GM19452 (cell line): ENCODE data around the gene CENPQ.

Source experiments
- ATAC-seq: cut with Tn5 transposase; IDR thresholded peaks from one replicate; pipeline ENCODE4 v1.9.1; 2021; ENCODE audit not compliant: unreplicated experiment

The CENPQ gene

GRCh38 chr6:49499623-49500022 is 36.5 kb downstream of the CENPQ start, which contains the start of gene GLYATL3:
Gene GLYATL3, plus strand, starts transcription at chr6:49499923. Its CDS starts 12,068 bp downstream, at chr6:49511991.
- ATAC-seq: no peak

DNA sequence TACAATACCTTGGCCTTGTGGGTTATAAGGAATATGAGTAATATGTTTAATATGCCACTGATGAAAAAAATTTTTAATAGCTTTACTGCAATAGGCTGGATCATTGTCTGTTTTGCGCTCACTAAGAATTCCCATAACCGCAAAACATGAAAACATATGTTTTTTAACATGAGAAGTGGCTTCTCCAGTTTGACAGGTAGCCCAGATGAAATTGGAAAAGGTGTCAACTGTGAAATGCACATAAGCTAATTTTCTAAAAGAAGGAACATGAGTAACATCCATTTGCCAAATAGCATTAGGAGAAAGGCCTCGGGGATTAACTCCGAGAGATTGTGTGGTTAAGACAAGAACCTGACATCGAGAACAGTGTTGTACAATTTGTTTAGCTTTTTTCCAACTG is 41.5 kb downstream of the CENPQ start:
- no peak for ATAC-seq

GRCh38 chr6:49506569-49507111 is 43.5 kb downstream of the CENPQ start:
- ATAC-seq: no peak

- ATAC-seq: no peak
Observed at GRCh38 chr6:49509342-49509741, 46.2 kb downstream of the CENPQ start.

DNA sequence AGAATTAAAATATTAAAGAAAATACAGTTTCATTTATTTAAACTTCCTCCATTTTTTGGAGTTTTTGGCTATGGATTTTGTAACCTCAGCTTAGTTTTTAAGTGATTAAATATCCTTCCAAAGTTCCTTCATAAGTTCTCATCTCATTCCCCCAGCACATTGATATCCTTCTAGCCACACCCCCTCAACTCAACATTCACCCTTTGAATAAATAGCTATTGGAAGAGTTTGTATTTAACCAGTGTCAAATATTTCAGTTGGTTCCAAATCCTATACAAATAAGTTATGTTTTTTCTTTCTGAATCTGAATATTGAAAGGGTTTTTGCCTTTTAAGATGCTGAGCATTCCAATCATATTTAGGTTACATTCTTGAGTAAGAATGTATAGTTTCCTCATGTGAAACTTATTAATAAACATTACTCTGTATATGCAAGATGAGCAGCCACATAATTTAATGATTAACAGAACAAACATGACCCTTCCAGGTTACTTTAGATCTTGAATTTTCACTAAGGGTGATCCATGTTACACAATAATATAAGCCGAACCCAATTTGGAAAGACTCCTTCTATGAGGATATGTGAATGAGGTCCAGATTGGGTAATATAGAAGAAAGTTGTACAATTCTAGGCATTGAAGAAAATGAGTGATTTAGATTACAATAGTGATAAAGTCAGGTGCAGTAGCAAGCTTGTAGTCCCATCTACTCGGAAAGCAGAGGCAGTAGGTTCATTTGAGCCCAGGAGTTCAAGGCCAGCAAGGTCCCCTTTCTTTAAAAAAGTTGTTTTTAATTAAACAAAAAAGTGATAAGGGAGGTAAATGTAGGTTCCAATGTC is 50.2 kb downstream of the CENPQ start:
- ATAC-seq: no peak

- ATAC-seq: no peak
Observed at GRCh38 chr6:49514571-49515484, 51.7 kb downstream of the CENPQ start.

- no peak for ATAC-seq
Observed at GRCh38 chr6:49515485-49516146, 52.4 kb downstream of the CENPQ start.

DNA sequence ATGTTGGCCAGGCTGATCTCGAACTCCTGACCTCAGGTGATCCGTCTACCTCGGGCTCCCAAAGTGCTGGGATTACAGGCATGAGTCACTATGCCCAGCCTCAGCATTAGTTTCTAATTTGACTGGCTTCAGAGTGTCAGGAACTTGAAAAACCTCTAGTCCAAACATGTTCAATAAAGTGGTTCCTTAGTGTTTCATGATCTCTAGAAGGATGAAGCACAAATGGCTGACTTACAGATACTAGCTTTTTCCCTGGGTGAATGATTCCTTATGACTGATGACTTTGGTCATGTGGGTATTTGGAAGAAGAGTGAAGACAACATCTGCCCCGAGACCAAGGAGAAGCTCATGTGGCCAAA is 53.0 kb downstream of the CENPQ start:
- ATAC-seq: no peak

DNA sequence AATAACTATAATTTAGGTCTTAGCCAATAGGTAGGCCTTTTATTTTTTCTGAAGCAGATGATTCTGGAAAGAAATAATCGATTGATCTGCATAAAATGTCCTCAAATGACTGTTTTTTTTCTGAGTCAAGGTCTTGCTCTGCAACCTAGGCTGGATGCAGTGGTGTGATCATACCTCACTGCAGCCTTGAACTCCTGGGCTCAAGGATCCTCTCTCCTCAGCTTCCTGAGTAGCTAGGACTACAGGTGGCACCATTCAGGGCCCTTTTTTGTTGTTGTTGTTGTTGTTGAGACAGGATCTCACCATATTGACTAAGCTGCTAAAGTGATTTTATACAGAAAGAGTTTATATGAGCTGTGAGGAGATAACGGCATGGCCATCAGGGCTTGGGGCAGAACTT is 54.7 kb downstream of the CENPQ start:
- ATAC-seq: no peak

GRCh38 chr6:49519660-49520059 is 56.5 kb downstream of the CENPQ start:
- no peak for ATAC-seq

GRCh38 chr6:49522710-49523593 is 59.8 kb downstream of the CENPQ start:
- ATAC-seq: no peak

DNA sequence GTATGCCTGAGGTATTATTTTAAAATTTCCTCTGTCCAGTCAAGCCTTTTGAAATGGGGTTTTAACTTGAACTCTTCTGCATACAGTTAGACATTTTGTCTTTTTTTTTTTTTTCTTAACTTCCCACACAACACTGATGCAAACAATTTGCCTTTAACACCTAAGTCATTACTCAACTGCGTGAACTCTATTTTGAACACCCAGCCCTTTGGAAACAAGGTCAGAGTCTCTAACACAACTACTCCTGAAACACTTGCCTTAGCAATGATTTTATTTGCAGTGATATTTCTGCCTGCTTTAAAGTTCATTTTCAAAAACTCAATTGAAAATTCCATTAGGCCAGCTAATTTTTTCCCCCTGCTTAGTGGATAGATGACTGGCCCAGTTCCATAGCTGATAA is 60.7 kb downstream of the CENPQ start:
- ATAC-seq: no peak

DNA sequence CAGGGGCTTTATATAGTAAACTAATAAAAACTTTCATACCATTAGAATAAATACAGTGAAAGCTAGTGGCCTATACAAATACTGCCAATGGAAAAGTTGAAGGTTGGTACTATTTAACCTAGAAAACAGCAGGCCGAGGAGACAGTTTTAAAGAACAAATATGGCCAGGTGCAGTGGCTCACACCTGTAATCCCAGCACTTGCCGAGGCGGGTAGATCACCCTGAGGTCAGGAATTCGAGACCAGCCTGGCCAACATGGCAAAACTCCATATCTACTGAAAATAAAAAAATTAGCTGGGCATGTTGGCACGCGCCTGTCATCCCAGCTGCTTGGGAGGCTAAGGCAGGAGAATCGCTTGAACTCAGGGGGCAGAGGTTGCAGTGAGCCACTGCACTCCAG is 61.4 kb downstream of the CENPQ start:
- no peak for ATAC-seq

DNA sequence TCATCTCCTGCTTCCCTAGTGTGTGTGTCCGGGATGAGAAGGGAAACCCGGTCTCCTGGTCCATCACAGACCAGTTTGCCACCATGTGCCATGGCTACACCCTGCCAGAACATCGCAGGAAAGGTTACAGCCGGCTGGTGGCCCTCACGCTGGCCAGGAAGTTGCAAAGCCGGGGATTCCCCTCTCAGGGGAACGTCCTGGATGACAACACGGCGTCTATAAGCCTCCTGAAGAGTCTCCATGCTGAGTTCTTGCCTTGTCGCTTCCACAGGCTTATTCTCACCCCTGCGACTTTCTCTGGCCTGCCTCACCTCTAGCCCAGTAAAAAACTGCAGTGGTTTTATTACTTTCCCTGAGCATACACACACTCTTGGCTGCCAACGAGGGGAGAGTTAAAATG is 63.4 kb downstream of the CENPQ start:
- no peak for ATAC-seq

DNA sequence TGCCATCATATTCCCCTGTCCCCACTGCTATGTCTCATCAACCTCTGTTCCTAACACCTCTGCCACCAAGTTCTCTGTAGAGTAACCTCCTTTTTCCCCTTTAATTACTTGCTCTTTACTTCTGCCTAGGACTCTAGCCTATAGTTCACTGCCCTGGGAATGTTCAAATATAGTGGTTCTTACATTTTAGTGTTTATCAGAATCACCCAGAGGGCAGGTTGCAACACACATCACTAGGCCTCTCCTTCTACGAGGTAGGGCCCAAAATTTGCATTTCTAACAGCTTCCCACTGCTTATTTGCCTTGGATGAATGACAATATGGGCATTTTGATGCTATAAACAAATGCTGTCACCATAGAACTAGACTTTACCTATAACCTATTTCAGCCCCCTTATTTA is 64.2 kb downstream of the CENPQ start:
- no peak for ATAC-seq

GRCh38 chr6:49528571-49528970 is 65.4 kb downstream of the CENPQ start:
- no peak for ATAC-seq

DNA sequence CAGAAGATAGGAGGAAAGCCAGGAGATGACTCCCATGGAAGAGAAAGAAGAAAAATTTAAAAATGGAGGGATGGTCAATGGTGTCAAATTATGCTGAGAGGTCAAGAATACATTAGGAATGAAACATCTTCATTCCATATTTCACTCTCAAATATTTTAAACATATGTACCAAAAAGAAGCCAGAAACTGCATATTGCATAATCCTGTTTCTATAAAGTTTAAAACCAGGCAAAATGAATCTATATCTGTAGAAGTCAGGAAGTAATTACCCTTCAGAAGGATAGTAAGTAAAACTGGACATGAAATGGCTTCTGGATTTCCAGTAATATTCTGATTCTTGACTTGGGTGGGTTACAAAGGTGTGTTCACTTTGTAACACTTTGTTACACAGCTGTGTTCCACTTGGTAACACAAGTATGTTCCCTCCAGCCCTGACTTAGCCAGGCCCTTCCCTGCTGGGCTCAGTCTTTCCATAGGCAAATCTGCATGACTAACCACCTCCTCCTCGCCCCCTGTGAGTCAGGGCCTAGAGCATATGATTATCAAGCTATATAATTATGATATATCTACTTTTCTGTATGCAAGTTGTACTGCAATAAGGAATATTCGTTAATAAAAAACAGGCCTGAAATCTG is 67.1 kb downstream of the CENPQ start:
- ATAC-seq: no peak

DNA sequence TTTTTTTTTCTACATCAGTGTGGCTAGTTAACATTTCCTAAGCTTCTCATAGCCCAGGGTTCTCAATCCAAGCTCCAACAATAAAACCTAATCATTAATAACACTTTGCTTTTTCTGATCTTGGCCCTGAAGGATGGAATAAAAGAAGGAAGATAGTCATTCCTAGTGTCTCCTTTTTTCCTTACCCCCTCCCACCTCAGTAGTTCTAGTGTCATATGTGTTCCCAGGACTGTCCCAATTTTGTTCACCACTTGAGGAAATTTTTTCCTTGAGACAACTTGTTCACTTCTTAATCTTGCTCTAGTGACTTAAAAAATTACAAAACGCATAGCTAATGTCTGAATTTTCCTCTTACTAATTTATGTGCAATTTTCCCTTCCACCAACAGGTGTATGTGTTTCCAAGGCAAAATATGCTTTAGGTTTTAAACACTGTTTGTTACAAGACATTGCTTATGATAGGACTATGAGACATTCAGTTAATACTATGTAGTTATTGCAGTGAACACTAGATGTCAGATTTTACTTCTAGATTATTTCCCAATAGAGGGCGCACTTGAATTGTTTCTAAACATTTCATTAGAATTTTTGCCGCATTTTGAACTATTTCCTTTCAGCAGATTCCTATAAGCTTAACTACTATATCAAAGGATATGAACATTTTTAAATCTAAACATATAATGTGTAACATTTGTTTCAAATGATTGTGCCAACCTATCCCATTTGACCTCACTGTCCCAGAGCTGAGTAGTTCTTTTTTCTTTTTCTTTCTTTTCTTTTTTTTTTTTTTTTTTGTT is 68.8 kb downstream of the CENPQ start:
- peak; percentile 88 for ATAC-seq

DNA sequence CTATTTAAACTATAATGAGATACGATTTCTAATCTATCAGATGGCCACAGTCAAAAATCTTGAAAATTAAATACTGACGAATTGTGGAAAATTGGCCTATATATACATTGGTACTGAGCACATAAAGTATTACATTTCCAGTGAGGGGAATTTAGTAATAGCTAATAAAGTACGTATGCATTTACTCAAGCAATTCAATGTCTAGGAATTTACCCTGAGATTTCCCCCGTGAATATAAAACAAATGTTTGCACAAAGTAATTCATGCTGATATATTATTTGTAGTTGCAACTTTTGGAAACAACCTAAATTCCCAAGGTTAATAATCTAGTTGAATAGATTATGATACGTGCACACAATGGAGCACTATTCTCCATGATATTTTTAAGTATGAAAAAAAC is 72.6 kb downstream of the CENPQ start:
- ATAC-seq: no peak
